HepG2 (cell line): ENCODE data around the gene STK17A.

Experiments used
- DR1 ChIP-seq: sonication (generic); formaldehyde crosslinking; IDR thresholded peaks from 2 replicates; pipeline ENCODE4 v1.8.0; 2021; ENCODE audit warnings: mild to moderate bottlenecking, missing genetic modification reagents, inconsistent platforms
- ETV5 ChIP-seq: IDR thresholded peaks from 2 replicates; pipeline ENCODE4 v1.6.1; 2018; ENCODE audit warnings: missing biosample characterization, missing genetic modification reagents, inconsistent platforms, borderline replicate concordance
- FIP1L1 ChIP-seq: fragments of 200-400 bp; formaldehyde crosslinking; IDR thresholded peaks from 2 replicates; pipeline ENCODE4 v1.6.1; 2018; ENCODE audit warnings: low read depth, mild to moderate bottlenecking, low read length, moderate library complexity, borderline replicate concordance; ENCODE audit not compliant: insufficient read depth
- GABPA ChIP-seq, 2 experiments: IDR thresholded peaks; 2 replicates each; pipeline ENCODE4 v1.6.1; 2011 to 2016; ENCODE audit warnings: low read depth in 2 of 2, low read length in 1 of 2, missing biosample characterization in 1 of 2, missing genetic modification characterization in 1 of 2
- HOXD1 ChIP-seq: sonication (generic); formaldehyde crosslinking; IDR thresholded peaks from 2 replicates; pipeline ENCODE4 v1.5.0; 2020; ENCODE audit warnings: missing genetic modification reagents
- JUND ChIP-seq: sonication (generic); formaldehyde crosslinking; IDR thresholded peaks from 2 replicates; pipeline ENCODE4 v1.8.0; 2022; ENCODE audit warnings: mild to moderate bottlenecking, missing genetic modification reagents
- MAFG ChIP-seq: sonication (generic); formaldehyde crosslinking; IDR thresholded peaks from 2 replicates; pipeline ENCODE4 v1.5.1; 2020; ENCODE audit warnings: mild to moderate bottlenecking, missing genetic modification reagents
- ZKSCAN1 ChIP-seq: fragments of 150-350 bp; IDR thresholded peaks from 2 replicates; pipeline ENCODE4 v1.6.1; 2014; ENCODE audit warnings: low read length
- ZNF607 ChIP-seq: sonication (generic); formaldehyde crosslinking; IDR thresholded peaks from 2 replicates; pipeline ENCODE4 v1.5.1; 2020; ENCODE audit warnings: missing genetic modification reagents, mild to moderate bottlenecking, borderline replicate concordance
- TF ChIP-seq, protein P1 (sequence below): sonication (generic); formaldehyde crosslinking; IDR thresholded peaks from 2 replicates; pipeline ENCODE4 v1.5.0; 2020; ENCODE audit warnings: mild to moderate bottlenecking, missing genetic modification reagents, moderate library complexity

DNA sequence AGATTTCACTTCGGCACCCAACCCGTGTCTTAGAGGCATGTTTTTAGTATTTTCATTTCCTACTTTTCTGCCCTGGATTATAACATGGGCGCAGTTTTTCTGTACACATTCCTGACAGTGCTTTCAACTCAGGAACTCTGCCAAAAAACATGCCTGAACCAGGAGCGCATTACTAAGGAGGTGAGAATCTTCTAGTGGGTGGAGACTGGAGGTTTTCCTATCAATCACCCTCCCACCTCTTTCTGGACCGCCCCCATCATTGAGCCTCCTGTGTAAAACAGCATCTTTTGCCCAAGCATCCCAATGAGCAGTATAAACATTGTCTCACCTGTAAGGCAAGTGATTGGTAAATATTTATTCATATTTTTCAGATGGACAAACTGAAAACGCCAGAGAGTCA, 53.2 kb downstream of the STK17A start:
- no peak for TF ChIP-seq DR1 (CRISPR knock-in tag)
- TF ChIP-seq ZKSCAN1: no peak
- no peak for TF ChIP-seq GABPA (IDR thresholded peaks at IDR 0.05; ENCODE audit: low read depth, low read length)
- no peak for TF ChIP-seq GABPA (CRISPR knock-in tag; IDR thresholded peaks at IDR 0.05; ENCODE audit: low read depth)
- TF ChIP-seq ZNF607 (CRISPR knock-in tag): no peak
- no peak for TF ChIP-seq HOXD1 (CRISPR knock-in tag)
- no peak for TF ChIP-seq FIP1L1
- TF ChIP-seq, protein P1, sequence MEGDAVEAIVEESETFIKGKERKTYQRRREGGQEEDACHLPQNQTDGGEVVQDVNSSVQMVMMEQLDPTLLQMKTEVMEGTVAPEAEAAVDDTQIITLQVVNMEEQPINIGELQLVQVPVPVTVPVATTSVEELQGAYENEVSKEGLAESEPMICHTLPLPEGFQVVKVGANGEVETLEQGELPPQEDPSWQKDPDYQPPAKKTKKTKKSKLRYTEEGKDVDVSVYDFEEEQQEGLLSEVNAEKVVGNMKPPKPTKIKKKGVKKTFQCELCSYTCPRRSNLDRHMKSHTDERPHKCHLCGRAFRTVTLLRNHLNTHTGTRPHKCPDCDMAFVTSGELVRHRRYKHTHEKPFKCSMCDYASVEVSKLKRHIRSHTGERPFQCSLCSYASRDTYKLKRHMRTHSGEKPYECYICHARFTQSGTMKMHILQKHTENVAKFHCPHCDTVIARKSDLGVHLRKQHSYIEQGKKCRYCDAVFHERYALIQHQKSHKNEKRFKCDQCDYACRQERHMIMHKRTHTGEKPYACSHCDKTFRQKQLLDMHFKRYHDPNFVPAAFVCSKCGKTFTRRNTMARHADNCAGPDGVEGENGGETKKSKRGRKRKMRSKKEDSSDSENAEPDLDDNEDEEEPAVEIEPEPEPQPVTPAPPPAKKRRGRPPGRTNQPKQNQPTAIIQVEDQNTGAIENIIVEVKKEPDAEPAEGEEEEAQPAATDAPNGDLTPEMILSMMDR (CRISPR knock-in tag): no peak
- TF ChIP-seq MAFG: no peak
- TF ChIP-seq JUND (CRISPR knock-in tag): no peak
- TF ChIP-seq ETV5 (CRISPR knock-in tag): no peak
